HepG2 (cell line): Measurements from ENCODE around the gene LGALS4. TPM values are rescaled to one million over a fixed set of nuclear protein-coding genes. Genes with fewer than 3 reads are reported as not detected.
A peak's percentile ranks its signal among the peaks of the same experiment; 100 is the strongest.

Source experiments
- BRD4 ChIP-seq: sonication (generic); formaldehyde crosslinking; IDR thresholded peaks from 2 replicates; pipeline ENCODE4 v1.4.0; 2020; ENCODE audit warnings: missing genetic modification reagents
- CEBPG ChIP-seq: IDR thresholded peaks from 2 replicates; pipeline ENCODE4 v1.6.1; 2016
- FOSL1 ChIP-seq: sonication (generic); formaldehyde crosslinking; IDR thresholded peaks from 2 replicates; pipeline ENCODE4 v1.9.0; 2021; ENCODE audit warnings: missing genetic modification reagents, borderline replicate concordance
- FOXK1 ChIP-seq: sonication (generic); formaldehyde crosslinking; IDR thresholded peaks from 2 replicates; pipeline ENCODE4 v1.4.0; 2020; ENCODE audit warnings: low read depth, missing genetic modification reagents, borderline replicate concordance
- KAT2B ChIP-seq: fragments of 150-350 bp; IDR thresholded peaks from 2 replicates; pipeline ENCODE4 v1.6.1; 2014; ENCODE audit warnings: low read depth, low read length, borderline replicate concordance
- KLF13 ChIP-seq: sonication (generic); formaldehyde crosslinking; IDR thresholded peaks from 2 replicates; pipeline ENCODE4 v1.4.0; 2020; ENCODE audit warnings: mild to moderate bottlenecking, missing genetic modification reagents
- NCOA2 ChIP-seq: sonication (generic); formaldehyde crosslinking; IDR thresholded peaks from 2 replicates; pipeline ENCODE4 v1.8.0; 2022; ENCODE audit warnings: inconsistent platforms
- NFYC ChIP-seq: IDR thresholded peaks from 2 replicates; pipeline ENCODE4 v1.6.1; 2016; ENCODE audit warnings: missing genetic modification reagents, missing compliant biosample characterization
- POGK ChIP-seq: sonication (generic); formaldehyde crosslinking; conservative IDR thresholded peaks from 2 replicates; pipeline ENCODE4 v1.8.0; 2022; ENCODE audit warnings: mild to moderate bottlenecking, moderate library complexity, missing genetic modification reagents
- REPIN1 ChIP-seq: sonication (generic); formaldehyde crosslinking; IDR thresholded peaks from 2 replicates; pipeline ENCODE4 v1.8.0; 2022; ENCODE audit warnings: missing genetic modification reagents, low read depth, mild to moderate bottlenecking, borderline replicate concordance
- SMAD1 ChIP-seq: sonication (generic); formaldehyde crosslinking; IDR thresholded peaks from 2 replicates; pipeline ENCODE4 v1.4.0; 2020; ENCODE audit warnings: missing genetic modification reagents, low read depth, mild to moderate bottlenecking, borderline replicate concordance
- TBX3 ChIP-seq: fragments of 450-650 bp; IDR thresholded peaks from 2 replicates; pipeline ENCODE4 v1.6.1; 2017; ENCODE audit warnings: antibody characterized with exemption, mild to moderate bottlenecking, inconsistent platforms, borderline replicate concordance
- TOPORS ChIP-seq: sonication (generic); formaldehyde crosslinking; IDR thresholded peaks from 2 replicates; pipeline ENCODE4 v1.8.0; 2023; ENCODE audit warnings: mild to moderate bottlenecking, missing genetic modification reagents
- ZNF317 ChIP-seq: sonication (generic); formaldehyde crosslinking; IDR thresholded peaks from 2 replicates; pipeline ENCODE4 v1.5.0; 2020; ENCODE audit warnings: mild to moderate bottlenecking, missing genetic modification reagents
- ZNF44 ChIP-seq: sonication (generic); formaldehyde crosslinking; IDR thresholded peaks from 2 replicates; pipeline ENCODE4 v1.5.1; 2020; ENCODE audit warnings: mild to moderate bottlenecking, missing genetic modification reagents
- ZNF556 ChIP-seq: sonication (generic); formaldehyde crosslinking; IDR thresholded peaks from 2 replicates; pipeline ENCODE4 v1.4.0; 2020; ENCODE audit warnings: mild to moderate bottlenecking, missing genetic modification reagents, borderline replicate concordance
- polyA plus RNA-seq, 8 experiments: library from polyadenylated mRNA; depleted of rRNA in 3 of 8; stranded (reverse) in 7 of 8; unstranded in 1 of 8; fragments of >200 nt; fragmentation: Illumina TruSeq in 4 of 8; extraction: Trizol in 4 of 8; gene quantifications; 2 replicates each; pipeline versions ENCODE4 v1.2.1 to v1.2.3, GENCODE V29; 2011 to 2016; ENCODE audit warnings: low read depth in 4 of 8, missing spikeins in 1 of 8, mixed read lengths in 1 of 8; ENCODE audit not compliant: insufficient read depth in 1 of 8
- total RNA-seq, 5 experiments: library from RNA; depleted of rRNA; stranded (reverse); fragments of >200 nt; fragmentation: Illumina TruSeq; extraction: Trizol; gene quantifications; 2 replicates each; pipeline ENCODE4 v1.2.3, GENCODE V29; 2016; ENCODE audit warnings: low read depth in 1 of 5
- TF ChIP-seq, protein P1 (sequence below), 2 experiments: sonication (generic) in 1 of 2; formaldehyde crosslinking in 1 of 2; IDR thresholded peaks; 2 replicates each; pipeline versions ENCODE4 v1.6.1 to v1.9.0; 2014 to 2022; ENCODE audit warnings: antibody characterized with exemption in 1 of 2, borderline replicate concordance in 1 of 2, inconsistent platforms in 1 of 2, low read depth in 1 of 2, missing genetic modification reagents in 1 of 2

LGALS4 gene
- total and polyA plus RNA-seq, 2 of the 13 experiments (the other 11 are each of a cell fraction or from before 2014, with no cell fraction given), result 0.24 to 0.71 TPM

DNA sequence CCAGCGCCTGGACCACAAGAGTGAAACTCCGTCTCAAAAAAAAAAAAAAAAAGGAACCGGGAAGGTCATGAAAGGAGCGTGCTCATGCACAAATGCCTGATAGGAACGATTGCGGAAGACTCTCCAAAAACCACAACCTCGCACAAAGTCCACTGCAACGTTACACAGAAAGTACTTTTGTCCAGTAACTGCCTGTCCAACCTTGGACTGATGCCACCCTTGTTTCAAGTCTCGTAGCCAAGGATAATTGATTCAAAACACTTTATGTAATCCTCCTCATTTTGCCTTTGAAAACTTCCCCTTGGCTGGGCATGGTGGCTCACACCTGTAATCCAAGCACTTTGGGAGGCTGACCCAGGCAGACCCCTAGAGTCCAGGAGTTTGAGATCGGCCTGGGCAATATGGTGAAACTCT, 53.1 kb downstream of the LGALS4 start (continued):
- TF ChIP-seq, protein P1, sequence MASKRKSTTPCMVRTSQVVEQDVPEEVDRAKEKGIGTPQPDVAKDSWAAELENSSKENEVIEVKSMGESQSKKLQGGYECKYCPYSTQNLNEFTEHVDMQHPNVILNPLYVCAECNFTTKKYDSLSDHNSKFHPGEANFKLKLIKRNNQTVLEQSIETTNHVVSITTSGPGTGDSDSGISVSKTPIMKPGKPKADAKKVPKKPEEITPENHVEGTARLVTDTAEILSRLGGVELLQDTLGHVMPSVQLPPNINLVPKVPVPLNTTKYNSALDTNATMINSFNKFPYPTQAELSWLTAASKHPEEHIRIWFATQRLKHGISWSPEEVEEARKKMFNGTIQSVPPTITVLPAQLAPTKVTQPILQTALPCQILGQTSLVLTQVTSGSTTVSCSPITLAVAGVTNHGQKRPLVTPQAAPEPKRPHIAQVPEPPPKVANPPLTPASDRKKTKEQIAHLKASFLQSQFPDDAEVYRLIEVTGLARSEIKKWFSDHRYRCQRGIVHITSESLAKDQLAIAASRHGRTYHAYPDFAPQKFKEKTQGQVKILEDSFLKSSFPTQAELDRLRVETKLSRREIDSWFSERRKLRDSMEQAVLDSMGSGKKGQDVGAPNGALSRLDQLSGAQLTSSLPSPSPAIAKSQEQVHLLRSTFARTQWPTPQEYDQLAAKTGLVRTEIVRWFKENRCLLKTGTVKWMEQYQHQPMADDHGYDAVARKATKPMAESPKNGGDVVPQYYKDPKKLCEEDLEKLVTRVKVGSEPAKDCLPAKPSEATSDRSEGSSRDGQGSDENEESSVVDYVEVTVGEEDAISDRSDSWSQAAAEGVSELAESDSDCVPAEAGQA (IDR thresholded peaks at IDR 0.05; ENCODE audit: low read depth), result no peak
- TF ChIP-seq, protein P1 (CRISPR knock-in tag; IDR thresholded peaks at IDR 0.05; ENCODE audit: borderline replicate concordance), result no peak
- TF ChIP-seq REPIN1 (CRISPR knock-in tag) (peak; percentile 57; the same call in 1 of the 2 replicates), NFYC (no peak), BRD4 (CRISPR knock-in tag) (no peak; the same call in 1 of the 2 replicates), POGK (peak; percentile 48; the same call in 1 of the 2 replicates), TOPORS (peak; percentile 68; the same call in 1 of the 2 replicates), KAT2B (no peak), FOXK1 (CRISPR knock-in tag) (peak; percentile 83; the same call in 1 of the 2 replicates), ZNF44 (no peak), KLF13 (CRISPR knock-in tag) (no peak), ZNF317 (no peak), SMAD1 (CRISPR knock-in tag) (no peak), CEBPG (peak; percentile 87), TBX3 (peak; percentile 57; the same call in 1 of the 2 replicates), NCOA2 (CRISPR knock-in tag) (peak; percentile 95), FOSL1 (CRISPR knock-in tag) (no peak; the same call in 1 of the 2 replicates), ZNF556 (CRISPR knock-in tag) (peak; percentile 36; the same call in 1 of the 2 replicates)
